GM23338 (cell line): ENCODE measurements around the gene TAF4. TPM values are rescaled to one million over a fixed set of nuclear protein-coding genes. Genes with fewer than 3 reads are reported as not detected.

Experiments
- ATAC-seq: fragments of 200-7000 bp; cut with Tn5 transposase; 3 replicates; pipeline ENCODE4 v1.9.1; 2020
- DNase-seq: peaks from one replicate; pipeline ENCODE4 v3.0.0-alpha.2; 2015; ENCODE audit warnings: low spot score
- H2AFZ ChIP-seq: fragments of 200-600 bp; sonication (generic); 2 replicates; pipeline ENCODE4 v1.8.0; 2016; ENCODE audit warnings: antibody characterized with exemption, mild to moderate bottlenecking, moderate library complexity
- H3F3A ChIP-seq: fragments of 200-600 bp; sonication (generic); replicated peaks from 2 replicates; pipeline ENCODE4 v1.8.0; 2017; ENCODE audit warnings: antibody characterized with exemption, mixed run types, low read depth
- H3K27ac ChIP-seq: fragments of 200-600 bp; sonication (generic); 2 replicates; pipeline ENCODE4 v1.6.1; 2016; ENCODE audit warnings: low read depth
- H3K27me3 ChIP-seq: fragments of 200-600 bp; sonication (generic); 2 replicates; pipeline ENCODE4 v1.8.0; 2016; ENCODE audit warnings: mild to moderate bottlenecking, mixed run types, moderate library complexity; ENCODE audit not compliant: insufficient read depth
- H3K36me3 ChIP-seq: fragments of 200-600 bp; sonication (generic); 2 replicates; pipeline ENCODE4 v1.8.0; 2016; ENCODE audit warnings: mild to moderate bottlenecking; ENCODE audit not compliant: insufficient read depth
- H3K4me1 ChIP-seq: fragments of 200-600 bp; sonication (generic); 2 replicates; pipeline ENCODE4 v1.8.0; 2016; ENCODE audit warnings: mild to moderate bottlenecking, moderate library complexity; ENCODE audit not compliant: insufficient read depth
- H3K4me2 ChIP-seq: fragments of 200-600 bp; sonication (generic); 2 replicates; pipeline ENCODE4 v1.7.1; 2017; ENCODE audit warnings: mixed run types
- H3K4me3 ChIP-seq: fragments of 200-600 bp; sonication (generic); 2 replicates; pipeline ENCODE4 v1.6.1; 2016; ENCODE audit warnings: mixed run types
- H3K79me2 ChIP-seq: fragments of 200-600 bp; sonication (generic); replicated peaks from 2 replicates; pipeline ENCODE4 v1.8.0; 2017; ENCODE audit warnings: mild to moderate bottlenecking; ENCODE audit not compliant: insufficient read depth
- H3K9me2 ChIP-seq: fragments of 200-600 bp; sonication (generic); 2 replicates; pipeline ENCODE4 v1.8.0; 2017; ENCODE audit not compliant: insufficient read depth
- H4K20me1 ChIP-seq: fragments of 200-600 bp; sonication (generic); replicated peaks from 2 replicates; pipeline ENCODE4 v1.8.0; 2017; ENCODE audit warnings: mild to moderate bottlenecking; ENCODE audit not compliant: insufficient read depth
- H3K27ac Mint-ChIP-seq: 2 replicates; pipeline ENCODE4 v1.8.0; 2020; ENCODE audit warnings: inconsistent platforms, mild to moderate bottlenecking, moderate library complexity, mixed read lengths
- H3K27me3 Mint-ChIP-seq: 3 replicates; pipeline ENCODE4 v1.8.0; 2022; ENCODE audit warnings: low read depth, mild to moderate bottlenecking, moderate library complexity, mixed read lengths, inconsistent platforms; ENCODE audit not compliant: insufficient read depth, poor library complexity
- H3K36me3 Mint-ChIP-seq: 3 replicates; pipeline ENCODE4 v1.8.0; 2021; ENCODE audit warnings: low read depth, mild to moderate bottlenecking, inconsistent platforms, moderate library complexity, mixed read lengths
- H3K4me1 Mint-ChIP-seq: 3 replicates; pipeline ENCODE4 v1.8.0; 2020; ENCODE audit warnings: mild to moderate bottlenecking, inconsistent platforms, mixed read lengths
- H3K4me3 Mint-ChIP-seq: 3 replicates; pipeline ENCODE4 v1.8.0; 2021; ENCODE audit warnings: moderate library complexity, mild to moderate bottlenecking, inconsistent platforms, mixed read lengths
- H3K9me3 Mint-ChIP-seq: 3 replicates; pipeline ENCODE4 v1.8.0; 2020; ENCODE audit warnings: moderate library complexity, mild to moderate bottlenecking, inconsistent platforms, mixed read lengths
- CREB1 ChIP-seq: fragments of 250-450 bp; sonication (Bioruptor Pico); IDR thresholded peaks from 2 replicates; pipeline ENCODE4 v1.5.0; 2020; ENCODE audit warnings: low read depth, mild to moderate bottlenecking, moderate library complexity
- CTCF ChIP-seq, 2 experiments: fragments of 200-600 bp in 1 of 2; sonication (generic) in 1 of 2; conservative IDR thresholded peaks; 2 replicates each; pipeline versions ENCODE4 v1.5.1 to v1.6.1; 2016 to 2017; ENCODE audit warnings: antibody characterized with exemption in 2 of 2, low read depth in 2 of 2, mild to moderate bottlenecking in 2 of 2, moderate library complexity in 1 of 2
- ETS1 ChIP-seq: IDR thresholded peaks from 2 replicates; pipeline ENCODE4 v1.6.1; 2016; ENCODE audit warnings: antibody characterized with exemption
- EZH2 ChIP-seq: fragments of 200-600 bp; sonication (generic); IDR thresholded peaks from one replicate; pipeline ENCODE4 v1.8.0; 2017; ENCODE audit warnings: antibody characterized with exemption, mild to moderate bottlenecking, low read depth; ENCODE audit not compliant: unreplicated experiment
- EZH2phosphoT487 ChIP-seq: fragments of 200-600 bp; sonication (generic); IDR thresholded peaks from one replicate; pipeline ENCODE4 v1.8.1; 2018; ENCODE audit warnings: antibody characterized with exemption; ENCODE audit not compliant: unreplicated experiment
- JUNB ChIP-seq: IDR thresholded peaks from one replicate; pipeline ENCODE4 v1.6.1; 2016; ENCODE audit warnings: antibody characterized with exemption; ENCODE audit not compliant: unreplicated experiment
- NANOG ChIP-seq: IDR thresholded peaks from 2 replicates; pipeline ENCODE4 v1.6.1; 2016; ENCODE audit warnings: antibody characterized with exemption, borderline replicate concordance
- POLR2AphosphoS5 ChIP-seq: IDR thresholded peaks from 2 replicates; pipeline ENCODE4 v1.6.1; 2016; ENCODE audit warnings: antibody characterized with exemption, low read depth
- REST ChIP-seq: IDR thresholded peaks from one replicate; pipeline ENCODE4 v1.6.1; 2018; ENCODE audit warnings: antibody characterized with exemption; ENCODE audit not compliant: unreplicated experiment
- STAT1 ChIP-seq: IDR thresholded peaks from one replicate; pipeline ENCODE4 v1.6.1; 2016; ENCODE audit warnings: antibody characterized with exemption; ENCODE audit not compliant: unreplicated experiment
- ZNF114 ChIP-seq: fragments of 250-450 bp; sonication (Bioruptor Pico); IDR thresholded peaks from 2 replicates; pipeline ENCODE4 v1.5.0; 2020; ENCODE audit warnings: mild to moderate bottlenecking, moderate library complexity
- ZNF331 ChIP-seq: fragments of 250-450 bp; sonication (Bioruptor Pico); IDR thresholded peaks from 2 replicates; pipeline ENCODE4 v1.5.0; 2020; ENCODE audit warnings: low read depth, mild to moderate bottlenecking, moderate library complexity
- ZNF462 ChIP-seq: fragments of 250-450 bp; sonication (Bioruptor Pico); IDR thresholded peaks from 2 replicates; pipeline ENCODE4 v1.5.0; 2020; ENCODE audit warnings: mild to moderate bottlenecking, moderate library complexity
- polyA plus RNA-seq: library from polyadenylated mRNA; unstranded; fragments of >200 nt; fragmentation: Nextera tagmentation; extraction: Ambion mirVana; gene quantifications from 2 replicates; pipeline ENCODE4 v1.2.1, GENCODE V29; 2016
- total RNA-seq: library from RNA; depleted of rRNA; stranded (reverse); fragments of >200 nt; shearing (Covaris generic); gene quantifications from 2 replicates; pipeline ENCODE4 v1.2.3, GENCODE V29; 2014

TAF4 gene
- total and polyA plus RNA-seq, 2 experiments from 2014 or later = 7.2 to 60.0 TPM

- H3K9me2 ChIP-seq = no peaks in the 10 kb centered on the region
- no peak overlapping the region for H2AFZ ChIP-seq
- H3K36me3 ChIP-seq = no peaks in the 10 kb centered on the region
- Mint-ChIP-seq H3K27ac (no peak overlapping the region), H3K4me1 (peaks cover 39% of the 10 kb centered on the region), H3K4me3 (no peak overlapping the region), H3K27me3 (peaks cover 7% of the 10 kb centered on the region), H3K9me3 (peaks cover 5% of the 10 kb centered on the region; the same call in 2 of the 3 replicates), H3K36me3 (peaks cover 4% of the 10 kb centered on the region; the same call in 2 of the 3 replicates)
- ATAC-seq = no peak
- no peak overlapping the region for H3K4me3 ChIP-seq
- H3K27me3 ChIP-seq = no peaks in the 10 kb centered on the region
- peaks cover 100% of the 10 kb centered on the region for H3K79me2 ChIP-seq
- H3K4me2 ChIP-seq = no peak overlapping the region
- peaks cover 73% of the 10 kb centered on the region for H4K20me1 ChIP-seq
- DNase-seq = no peak
- TF ChIP-seq STAT1 (no peak), ZNF331 (no peak), NANOG (no peak), ZNF462 (CRISPR knock-in tag) (no peak), CREB1 (CRISPR knock-in tag) (no peak), CTCF (conservative IDR thresholded peaks at IDR 0.05; ENCODE audit: low read depth in 2 of 2) (no peak), ZNF114 (CRISPR knock-in tag) (no peak), EZH2 (no peak), REST (no peak), POLR2AphosphoS5 (no peak), EZH2phosphoT487 (no peak), ETS1 (no peak), JUNB (no peak)
- peaks cover 7% of the 10 kb centered on the region; the same call in 1 of the 2 replicates for H3K4me1 ChIP-seq
- no peak overlapping the region for H3K27ac ChIP-seq
- H3F3A ChIP-seq = no peaks in the 10 kb centered on the region; the same call in 1 of the 2 replicates
Observed at GRCh38 chr20:62039738-62040137, 25.9 kb downstream of the TAF4 start.
